ENCODE data around the gene SLC39A10.

DNA sequence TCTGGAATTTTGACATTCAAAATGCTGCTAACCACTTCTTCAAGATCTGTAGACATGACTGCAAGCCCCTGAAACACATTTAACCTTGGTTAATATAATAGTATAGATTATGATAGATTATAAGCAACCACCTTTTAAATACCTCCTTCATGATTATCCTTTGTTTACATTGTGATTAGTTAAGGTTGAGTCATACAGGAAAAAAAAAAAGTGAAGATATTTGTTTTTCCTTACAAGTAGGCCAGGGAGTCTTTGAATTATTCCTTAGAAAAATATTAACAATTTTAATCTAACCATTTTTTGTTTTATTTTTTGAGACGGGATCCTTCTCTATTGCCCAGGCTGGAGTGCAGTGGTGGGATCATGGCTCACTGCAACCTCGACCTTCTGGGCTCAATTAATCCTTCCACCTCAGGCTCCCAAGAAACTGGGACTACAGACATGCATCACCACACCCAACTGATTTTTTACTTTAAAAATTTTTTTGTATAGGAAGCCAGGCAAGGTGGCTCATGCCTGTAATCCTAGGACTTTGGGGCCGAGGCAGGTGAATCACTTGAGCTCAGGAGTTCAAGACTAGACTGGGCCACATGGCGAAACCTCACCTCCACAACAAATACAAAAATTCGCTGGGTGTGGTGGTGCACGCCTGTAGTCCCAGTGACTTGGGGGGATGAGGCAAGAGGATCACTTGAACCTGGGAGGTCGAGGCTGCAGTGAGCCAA, 99.4 kb downstream of the SLC39A10 start:
- no peak for TF ChIP-seq POLR2AphosphoS5 (IDR thresholded peaks at IDR 0.05; ENCODE audit: borderline replicate concordance, low read depth, low read length)
- no peak for TF ChIP-seq EZH2 (IDR thresholded peaks at IDR 0.05)
- TF ChIP-seq FOXP2 (optimal IDR thresholded peaks at IDR 0.05; ENCODE audit: control extremely low read depth, extremely low read length, insufficient read depth) = no peak

Data from SK-N-MC (cell line).